ENCODE measurements around the gene ZNF45.
"Not testable (repeated sequence)": the region's sequence is repeated elsewhere in the genome, so short reads cannot be mapped to it uniquely, and the experiment has no call there.

ZNF45 gene

DNA sequence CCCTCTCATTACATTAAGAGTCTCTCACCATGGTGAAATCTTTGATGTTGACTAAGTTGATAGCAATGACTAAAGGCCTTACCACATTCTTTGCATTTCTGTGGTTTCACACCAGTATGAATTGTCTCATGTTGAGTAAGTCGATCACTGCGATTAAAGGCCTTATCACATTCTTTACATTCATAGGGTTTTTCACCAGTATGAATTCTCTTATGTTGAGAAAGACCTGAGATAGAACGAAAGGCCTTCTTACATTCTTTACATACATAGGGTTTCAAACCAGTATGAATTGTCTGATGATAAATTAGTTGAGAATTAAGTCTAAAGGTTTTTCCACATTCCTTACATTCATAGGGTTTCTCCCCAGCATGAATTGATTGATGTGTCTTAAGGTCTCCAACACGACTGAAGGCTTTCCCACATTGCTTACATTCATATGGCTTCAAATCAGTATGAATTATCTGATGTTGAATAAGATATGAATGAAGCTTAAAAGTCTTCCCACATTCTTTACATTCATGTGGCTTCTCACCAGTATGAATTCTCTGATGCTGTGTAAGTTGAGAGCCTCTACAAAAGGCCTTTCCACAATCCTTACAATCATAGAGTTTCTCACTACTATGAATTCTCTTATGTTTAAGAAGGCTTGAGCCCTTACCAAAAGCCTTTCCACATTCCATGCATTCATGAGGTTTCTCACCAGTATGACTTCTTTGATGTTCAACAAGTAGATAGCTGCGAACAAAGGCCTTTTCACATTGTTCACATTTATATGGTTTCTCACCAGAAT is 62.3 kb downstream of the ZNF45 start:
- Mint-ChIP-seq H3K36me3 (peaks cover 33% of the 10 kb centered on the region), H3K9me3 (peaks cover 31% of the 10 kb centered on the region)

GRCh38 chr19:43866923-43867322 is 68.2 kb downstream of the ZNF45 start:
- Mint-ChIP-seq H3K9me3 (peaks cover 17% of the 10 kb centered on the region), H3K36me3 (peaks cover 13% of the 10 kb centered on the region)
- H3K27ac Mint-ChIP-seq, H3K4me1 Mint-ChIP-seq, H3K27me3 Mint-ChIP-seq, H3K4me3 Mint-ChIP-seq: not testable (repeated sequence)

More for the DNA sequence above, 62.3 kb downstream of the ZNF45 start:
- Mint-ChIP-seq H3K27ac (no peak overlapping the region), H3K27me3 (no peaks in the 10 kb centered on the region), H3K4me3 (no peak overlapping the region), H3K4me1 (no peaks in the 10 kb centered on the region)
